Metanephros (tissue), 1 donor: ENCODE results near the gene LRIG2. TPM values are rescaled to one million over a fixed set of nuclear protein-coding genes. Genes with fewer than 3 reads are reported as not detected.

ENCODE experiments used
- total RNA-seq: library from RNA; depleted of rRNA; stranded (reverse); fragments of >200 nt; gene quantifications from one replicate; pipeline ENCODE4 v1.2.3, GENCODE V29; 2014

LRIG2 gene
- total RNA-seq = 39.4 TPM

GRCh38 chr1:113072757-113073478 lies at the start of gene LRIG2:
LRIG2 (plus strand) TSS chr1:113073198; CDS start chr1:113073407, 209 bp downstream.

Other genes with a start within 250 kb of the LRIG2 start
- gene SLC16A1, start 117.0 kb upstream of the LRIG2 start, total RNA-seq = 48.8 TPM